Right ventricle myocardium inferior (tissue), 1 donor: ENCODE measurements around the gene GYPA. TPM values are rescaled to one million over a fixed set of nuclear protein-coding genes. Genes with fewer than 3 reads are reported as not detected.
"Not testable (repeated sequence)": the region's sequence is repeated elsewhere in the genome, so short reads cannot be mapped to it uniquely, and the experiment has no call there.

Experiments used
- ATAC-seq: fragments of 200-7000 bp; cut with Tn5 transposase; one replicate; pipeline ENCODE4 v1.9.1; 2020; ENCODE audit warnings: mild to moderate bottlenecking, moderate library complexity
- DNase-seq: peaks from one replicate; pipeline ENCODE4 v3.0.0; 2021; ENCODE audit errors: missing footprints
- intact Hi-C: fragments of 100-400 bp; cut with DNase I; formaldehyde crosslinking; loops from one replicate; pipeline ENCODE4 v1.11.0; 2022
- total RNA-seq: library from RNA; stranded (reverse); fragmentation: NEBNext Ultra II Directional; extraction: Animal tissue kit (Norgen Biotek cat#: 25700); gene quantifications from one replicate; pipeline ENCODE4 v1.2.1, GENCODE V29; 2021
- donor health status: DM: no; HTN: yes; CAD: no; lungs with severe emphysema.

Gene GYPA
- total RNA-seq, 1 donor from 2014 or later: not detected

DNA sequence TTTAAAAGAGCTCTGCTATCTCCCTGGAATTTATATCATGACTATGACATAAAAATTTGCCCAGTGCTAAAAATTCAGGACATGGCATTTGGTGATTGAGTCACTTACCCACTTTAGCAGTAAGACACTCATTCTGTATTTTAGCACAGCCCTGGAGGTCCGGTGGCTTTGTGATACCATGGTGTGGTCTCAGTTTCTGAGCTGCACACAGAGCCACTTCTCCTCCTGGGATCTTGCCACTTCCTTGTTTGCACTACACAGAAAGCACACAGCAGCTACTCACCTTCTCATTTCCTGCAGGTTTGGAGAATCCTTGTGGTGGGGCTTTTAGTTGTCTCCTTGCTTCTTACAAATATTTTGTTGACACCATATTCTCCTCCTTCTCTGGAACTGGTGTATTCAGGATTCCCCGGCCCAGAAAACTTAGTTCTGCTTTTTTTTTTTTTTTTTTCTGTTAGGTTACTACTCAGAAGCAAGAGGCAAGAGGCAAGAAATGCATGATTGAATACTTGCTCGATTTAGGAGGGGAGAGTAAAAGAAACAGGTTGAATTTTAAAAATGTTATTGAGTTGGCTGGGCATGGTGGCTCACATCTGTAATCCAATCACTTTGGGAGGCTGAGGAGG is 80.2 kb downstream of the GYPA start:
- not testable (repeated sequence) for ATAC-seq, DNase-seq

More for the DNA sequence above, 80.2 kb downstream of the GYPA start:
- intact Hi-C loops: not testable (repeated sequence)

Other genes with a start within 250 kb of the GYPA start
- gene GYPE, start 235.2 kb downstream of the GYPA start, total RNA-seq: 0.24 TPM
- not detected for gene GYPB, start 121.3 kb downstream of the GYPA start, total RNA-seq